Astrocyte (in vitro differentiated cells and primary cell): ENCODE data around the gene GPRC5D.

Source experiments
- CTCF ChIP-seq: IDR thresholded peaks from 2 replicates; pipeline ENCODE4 v1.5.1; 2011; ENCODE audit warnings: low read depth, mild to moderate bottlenecking, inconsistent platforms, low read length, moderate library complexity; ENCODE audit not compliant: insufficient read depth
- EZH2 ChIP-seq: IDR thresholded peaks from 2 replicates; pipeline ENCODE4 v1.6.1; 2012; ENCODE audit warnings: mild to moderate bottlenecking, low read length, inconsistent platforms; ENCODE audit not compliant: insufficient read depth

GRCh38 chr12:12922978-12923377, 29.0 kb downstream of the GPRC5D start:
- TF ChIP-seq CTCF (no peak), EZH2 (no peak)
